GM12865 (cell line): ENCODE results near the gene STX10.

Source experiments
- DNase-seq: peaks from one replicate; pipeline ENCODE4 v3.0.0; 2010; ENCODE audit warnings: low read depth
- H3K4me3 ChIP-seq: 2 replicates; pipeline ENCODE4 v1.5.1; 2011; ENCODE audit warnings: mild to moderate bottlenecking, low read depth, low read length, control low read depth
- CTCF ChIP-seq: IDR thresholded peaks from 2 replicates; pipeline ENCODE4 v1.5.1; 2011; ENCODE audit warnings: low read length, control low read depth, low read depth, inconsistent platforms; ENCODE audit not compliant: insufficient read depth; ENCODE audit errors: missing control alignments

STX10 gene

GRCh38 chr19:13152974-13153568 lies 2.9 kb upstream of the STX10 start:
- DNase-seq: peak; percentile 97
- H3K4me3 ChIP-seq: peak overlapping the region; percentile 91
- TF ChIP-seq CTCF: no peak

- peak overlapping the region; percentile 91 for H3K4me3 ChIP-seq
- no peak for TF ChIP-seq CTCF
- DNase-seq: no peak
These were observed 2.3 kb upstream of the STX10 start for GRCh38 chr19:13152356-13152973.

- no peak for TF ChIP-seq CTCF
- H3K4me3 ChIP-seq: peak overlapping the region; percentile 95
- DNase-seq: peak; percentile 98
These were observed 1.6 kb upstream of the STX10 start for GRCh38 chr19:13151605-13152355.

- DNase-seq: no peak
- H3K4me3 ChIP-seq: peak overlapping the region; percentile 95
- TF ChIP-seq CTCF: no peak
These were observed 893 bp upstream of the STX10 start for GRCh38 chr19:13150931-13151604.

- no peak for TF ChIP-seq CTCF
- DNase-seq: peak; percentile 55
- H3K4me3 ChIP-seq: peak overlapping the region; percentile 95
These were observed 468 bp downstream of the STX10 start for GRCh38 chr19:13149628-13150186.

GRCh38 chr19:13149173-13149627 lies 975 bp downstream of the STX10 start:
- peak; percentile 17 for DNase-seq
- peak overlapping the region; percentile 95 for H3K4me3 ChIP-seq
